ENCODE results near the gene SLC16A12. TPM values are rescaled to one million over a fixed set of nuclear protein-coding genes. Genes with fewer than 3 reads are reported as not detected.

The SLC16A12 gene
- total and polyA plus RNA-seq, 2 of the 13 experiments (the other 11 are each of a cell fraction or from before 2014, with no cell fraction given): 0.02 TPM; not detected in 1

GRCh38 chr10:89536013-89536354, 590 bp upstream of the SLC16A12 start:
- Histone ChIP-seq H3K9me3 (ENCODE audit: low read length) (no peaks in the 10 kb centered on the region), H3K79me2 (ENCODE audit: insufficient read depth, low read length) (no peaks in the 10 kb centered on the region), H3K4me1 (ENCODE audit: insufficient read depth, low read length) (no peaks in the 10 kb centered on the region), H2AFZ (ENCODE audit: low read length) (no peak overlapping the region), H3K27ac (ENCODE audit: extremely low read length, insufficient read depth, low read length) (no peak overlapping the region), H4K20me1 (ENCODE audit: insufficient read depth, low read length) (no peaks in the 10 kb centered on the region), H3K27me3 (ENCODE audit: control insufficient read depth in 1 of 2, insufficient read depth in 2 of 2, low read length in 2 of 2) (peaks cover 0 to 24% of the 10 kb centered on the region in 2 experiments; a peak in 4 of 5 replicates), H3K36me3 (replicated peaks in 1 of 2; ENCODE audit: control insufficient read depth in 1 of 2, insufficient read depth in 2 of 2, low read length in 2 of 2) (no peaks in the 10 kb centered on the region), H3K9ac (ENCODE audit: insufficient read depth, low read depth, low read length) (no peak overlapping the region), H3K4me3 (replicated peaks in 1 of 3; ENCODE audit: insufficient read depth in 1 of 3, low read depth in 2 of 3, low read length in 3 of 3) (peak overlapping the region in 2 of 3 experiments; percentile 7 to 54; a peak in 2 of 6 replicates), H3K4me2 (ENCODE audit: low read depth, low read length) (peak overlapping the region; percentile 39)
- BruUV-seq (replicated peaks): no TSS peak
- no peak for DNase-seq (ENCODE audit: low spot score)
- TF ChIP-seq, protein P1, sequence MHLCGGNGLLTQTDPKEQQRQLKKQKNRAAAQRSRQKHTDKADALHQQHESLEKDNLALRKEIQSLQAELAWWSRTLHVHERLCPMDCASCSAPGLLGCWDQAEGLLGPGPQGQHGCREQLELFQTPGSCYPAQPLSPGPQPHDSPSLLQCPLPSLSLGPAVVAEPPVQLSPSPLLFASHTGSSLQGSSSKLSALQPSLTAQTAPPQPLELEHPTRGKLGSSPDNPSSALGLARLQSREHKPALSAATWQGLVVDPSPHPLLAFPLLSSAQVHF (CRISPR knock-in tag; IDR thresholded peaks at IDR 0.05): no peak
- no peak for TF ChIP-seq ASH2L (IDR thresholded peaks at IDR 0.05; ENCODE audit: insufficient read length, low read depth, low read length)
- TF ChIP-seq HNF4A (CRISPR knock-in tag; IDR thresholded peaks at IDR 0.05): no peak
- no peak for TF ChIP-seq ZNF142 (CRISPR knock-in tag; IDR thresholded peaks at IDR 0.05)
- TF ChIP-seq, protein P2, sequence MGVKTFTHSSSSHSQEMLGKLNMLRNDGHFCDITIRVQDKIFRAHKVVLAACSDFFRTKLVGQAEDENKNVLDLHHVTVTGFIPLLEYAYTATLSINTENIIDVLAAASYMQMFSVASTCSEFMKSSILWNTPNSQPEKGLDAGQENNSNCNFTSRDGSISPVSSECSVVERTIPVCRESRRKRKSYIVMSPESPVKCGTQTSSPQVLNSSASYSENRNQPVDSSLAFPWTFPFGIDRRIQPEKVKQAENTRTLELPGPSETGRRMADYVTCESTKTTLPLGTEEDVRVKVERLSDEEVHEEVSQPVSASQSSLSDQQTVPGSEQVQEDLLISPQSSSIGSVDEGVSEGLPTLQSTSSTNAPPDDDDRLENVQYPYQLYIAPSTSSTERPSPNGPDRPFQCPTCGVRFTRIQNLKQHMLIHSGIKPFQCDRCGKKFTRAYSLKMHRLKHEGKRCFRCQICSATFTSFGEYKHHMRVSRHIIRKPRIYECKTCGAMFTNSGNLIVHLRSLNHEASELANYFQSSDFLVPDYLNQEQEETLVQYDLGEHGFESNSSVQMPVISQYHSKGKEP (CRISPR knock-in tag; IDR thresholded peaks at IDR 0.05): no peak
- no peak for TF ChIP-seq TEAD2 (CRISPR knock-in tag; IDR thresholded peaks at IDR 0.05)
- no peak for TF ChIP-seq ZNF362 (CRISPR knock-in tag; IDR thresholded peaks at IDR 0.05; ENCODE audit: borderline replicate concordance)
- no peak for ATAC-seq
- ChIA-PET POLR2A (no interaction called here), CTCF (ENCODE audit: low intra/inter-chr PET ratio, low total read pairs) (no interaction called here)
- WGBS (ENCODE audit: low lambda C conversion rate): 51% methylated on average over 10 of the region's 16 CpGs
- FAIRE-seq: no peak
- intact Hi-C loops (cut with micrococcal nuclease; ENCODE audit: unreplicated experiment): no loop called here
- in situ Hi-C loops (cut with HindIII; ENCODE audit: extremely low pct_ligation_motif_present, low pct_unique_long_range_greater_than_20kb): no loop called here
